NOMO-1 (cell line): Measurements from ENCODE around the gene SIRPG.
"Not testable (repeated sequence)": the region's sequence is repeated elsewhere in the genome, so short reads cannot be mapped to it uniquely, and the experiment has no call there.

Experiments used
- DNase-seq, 2 experiments: peaks; one replicate each; lab custom pipeline; 2025; ENCODE audit not compliant: unreplicated experiment in 2 of 2; lab: John Stamatoyannopoulos, UW

SIRPG gene

DNA sequence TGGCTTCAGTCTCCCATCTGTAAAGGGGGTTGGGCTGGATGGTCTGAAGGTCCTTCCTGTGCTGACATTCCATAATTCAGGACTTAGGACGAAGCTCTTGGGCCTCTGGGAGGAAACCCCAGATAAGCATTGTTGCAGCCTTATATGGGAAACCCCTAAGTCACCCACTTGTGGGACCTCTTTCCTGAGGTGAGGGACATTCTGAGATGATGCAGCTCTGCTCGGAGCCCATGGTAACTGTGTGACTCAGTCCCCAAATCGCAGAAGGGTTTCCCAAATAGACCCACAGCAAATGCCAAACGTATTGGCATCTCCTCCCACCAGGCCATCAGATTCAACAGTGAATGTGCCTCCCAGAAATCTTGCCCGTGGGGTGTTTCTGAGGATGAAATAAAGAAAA lies 47.2 kb downstream of the SIRPG start:
- DNase-seq: not testable (repeated sequence)

DNA sequence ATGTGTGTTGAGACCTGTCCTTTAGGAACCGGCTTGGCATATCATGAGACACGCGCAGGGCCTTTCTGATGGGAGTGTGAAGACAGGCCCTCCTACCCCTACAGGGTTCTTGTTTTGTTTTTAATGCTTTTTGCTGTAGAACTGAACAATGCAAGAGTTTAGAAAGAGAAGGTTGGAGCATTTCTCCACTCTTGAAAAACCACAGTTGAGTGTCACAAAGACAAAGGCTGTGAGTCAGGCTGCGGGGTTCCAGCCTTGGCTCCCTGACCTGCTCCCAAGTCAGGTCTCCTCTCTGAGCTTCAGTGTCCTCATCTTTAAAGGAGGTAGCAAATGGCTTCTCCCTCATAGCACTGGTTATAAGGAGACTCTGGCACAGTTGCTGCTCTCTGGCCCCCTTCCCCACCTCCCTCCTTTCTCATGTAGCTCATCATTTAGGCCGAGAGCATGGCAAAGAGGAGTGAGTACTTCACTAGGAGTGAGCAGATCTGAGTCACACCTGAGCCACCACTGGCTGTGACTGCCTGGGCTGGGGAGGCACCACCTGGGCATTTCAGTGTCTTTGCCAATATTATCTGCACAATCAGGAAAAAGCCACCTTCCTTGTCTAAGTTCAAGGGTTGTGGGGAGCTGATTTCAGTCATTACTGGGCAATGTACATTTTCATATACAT lies 48.8 kb downstream of the SIRPG start:
- not testable (repeated sequence) for DNase-seq

DNA sequence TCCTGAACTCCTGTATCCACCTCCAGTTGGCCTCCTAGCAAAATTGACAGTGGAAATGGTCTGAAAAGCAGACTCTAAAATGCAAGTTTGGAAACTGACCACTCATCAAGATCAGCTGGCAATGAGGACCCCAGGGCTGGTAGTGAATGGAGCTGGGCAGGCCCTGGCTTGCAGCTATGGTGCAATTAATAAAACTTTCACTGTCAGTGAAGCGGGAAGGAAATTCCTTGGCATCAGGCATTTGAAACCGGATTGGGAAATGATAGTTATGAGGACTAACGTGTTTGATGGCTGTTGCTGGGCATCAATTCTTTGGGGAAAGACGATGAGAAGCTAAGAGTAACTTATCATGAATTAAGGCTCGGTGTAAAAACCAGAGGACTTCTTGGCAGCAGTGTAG lies 56.8 kb downstream of the SIRPG start:
- no peak for DNase-seq

DNA sequence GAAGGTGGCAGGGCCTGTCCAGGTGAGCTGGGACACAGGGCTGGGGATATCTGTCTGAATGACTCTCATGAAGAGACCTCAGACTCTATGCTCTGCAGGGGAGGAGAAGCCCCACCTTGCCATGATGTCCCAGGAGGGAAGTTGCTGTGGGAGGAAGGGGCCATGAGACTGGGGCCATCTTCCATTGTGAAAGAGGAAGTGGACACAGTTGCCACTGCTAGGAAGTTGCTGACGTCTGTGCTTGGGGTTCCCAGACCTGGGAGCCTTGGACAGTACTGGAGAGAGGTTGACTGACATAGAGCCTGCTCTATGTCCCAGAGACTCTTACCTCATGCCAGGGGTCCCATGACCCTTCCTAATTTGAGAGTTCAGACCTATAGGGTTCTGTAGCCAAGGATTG lies 62.2 kb downstream of the SIRPG start:
- no peak for DNase-seq

DNA sequence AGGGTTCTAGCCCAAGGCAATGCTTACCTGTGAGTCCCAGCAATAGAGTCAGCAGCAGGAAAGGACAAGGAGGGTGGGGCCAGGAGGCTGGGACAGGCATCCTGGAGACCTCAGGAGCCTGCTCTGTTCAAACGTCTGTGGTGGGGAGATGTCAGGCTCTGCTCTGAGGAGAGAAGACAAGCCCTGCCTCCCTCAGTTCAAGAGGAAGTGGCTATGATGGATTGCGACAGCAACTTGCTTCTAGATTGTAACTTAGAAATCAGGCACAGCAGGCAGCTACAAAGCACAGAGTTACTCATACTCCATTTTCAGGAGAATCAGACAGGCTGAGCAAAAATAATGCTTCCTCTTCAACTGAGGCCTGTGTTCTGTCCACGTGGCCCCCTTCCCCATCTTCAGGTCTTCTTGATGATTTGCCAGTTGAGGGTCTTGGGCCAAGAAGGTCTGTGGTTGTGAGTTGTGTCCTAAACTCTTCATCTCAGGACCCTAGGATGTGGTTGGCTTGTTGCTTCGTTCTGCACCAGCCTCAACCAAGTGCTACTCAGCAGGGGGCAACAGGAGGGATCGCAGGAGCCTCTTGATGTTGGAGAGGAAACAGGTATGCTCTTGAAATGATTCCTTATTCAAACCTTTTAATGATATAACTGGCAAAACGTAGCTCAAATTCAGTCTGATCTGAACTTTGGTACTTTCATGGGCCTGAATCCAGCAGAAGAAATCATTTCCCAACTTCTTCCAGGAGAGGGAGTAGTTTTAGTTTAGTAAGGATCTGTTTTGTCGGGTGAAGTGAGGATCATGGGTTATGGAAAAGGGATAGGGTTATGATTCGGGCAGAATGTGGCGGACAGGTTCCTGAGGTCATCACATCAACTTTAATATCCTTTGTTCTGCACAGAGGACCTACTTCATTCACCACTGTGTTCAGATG lies 68.8 kb downstream of the SIRPG start:
- DNase-seq: no peak

DNA sequence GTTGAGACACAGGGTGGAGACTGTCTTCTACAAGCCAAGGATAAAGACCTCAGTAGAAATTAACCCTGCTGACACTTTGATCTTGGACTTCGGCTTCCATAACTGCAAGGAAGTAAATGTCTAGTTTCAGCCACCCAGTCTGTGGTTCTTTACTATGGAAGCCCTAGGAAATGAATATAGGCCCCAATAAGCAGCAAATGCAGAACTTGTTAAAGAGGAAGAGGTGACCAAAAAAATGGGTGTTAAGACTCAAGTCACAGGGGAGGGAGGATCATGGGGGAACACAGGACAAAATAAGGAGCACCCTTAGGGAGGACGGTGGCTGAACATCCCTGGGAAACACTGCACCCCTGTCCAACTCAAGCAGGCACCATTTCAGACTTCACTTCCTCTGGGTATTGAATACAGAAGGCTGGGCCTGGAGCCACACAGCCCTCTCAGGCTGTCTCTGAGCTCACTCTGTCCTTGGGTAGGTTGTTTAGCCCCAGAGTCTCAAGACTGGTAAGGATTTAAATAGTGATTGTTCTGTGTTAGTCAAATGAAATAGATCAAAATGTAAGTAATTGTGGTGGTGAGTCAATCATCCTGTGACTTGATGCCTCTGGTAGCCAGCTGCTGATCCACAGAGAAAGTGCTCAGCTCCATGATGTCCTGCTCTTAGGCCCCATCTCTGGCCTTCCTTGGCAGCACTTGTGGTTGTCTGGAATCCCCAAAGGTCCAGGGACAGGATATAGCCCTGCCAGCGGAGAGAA lies 69.6 kb downstream of the SIRPG start:
- DNase-seq: no peak

DNA sequence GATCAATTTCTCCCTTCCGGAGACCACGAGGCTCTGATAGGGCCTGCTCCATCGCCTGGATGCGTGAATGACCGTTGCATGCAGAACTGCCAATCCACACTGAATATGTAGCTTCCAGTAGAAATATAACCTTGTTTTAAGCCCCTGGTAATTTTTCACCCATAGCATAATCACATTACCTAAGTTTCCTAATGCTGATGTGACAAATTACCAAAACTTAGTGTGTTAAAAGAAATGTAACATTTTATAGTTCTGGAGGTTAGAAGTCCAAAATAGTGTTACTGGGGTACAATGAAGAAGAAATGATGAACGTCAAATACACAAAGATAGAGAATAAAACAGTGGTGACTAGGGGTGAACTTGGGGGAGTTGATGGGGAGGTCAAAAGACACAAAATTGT lies 78.1 kb downstream of the SIRPG start:
- no peak for DNase-seq
